Adrenal gland (tissue), 12 donors: Measurements from ENCODE around the gene HDAC10. TPM values are rescaled to one million over a fixed set of nuclear protein-coding genes. Genes with fewer than 3 reads are reported as not detected.

Experiments
- DNase-seq, 7 donors: peaks; one replicate each; pipeline ENCODE4 v3.0.0-alpha.2; 2019 to 2020
- H3K27ac ChIP-seq, 5 donors: fragments of 200-600 bp; sonication (generic) in 4 of 5; 1 replicate in 3 of 5; 2 replicates in 2 of 5; pipeline versions ENCODE4 v1.5.1 to v1.8.0; 2016 to 2020; ENCODE audit warnings: mild to moderate bottlenecking in 1 of 5
- H3K27me3 ChIP-seq: fragments of 200-600 bp; 2 replicates; pipeline ENCODE4 v1.8.0; 2021
- H3K36me3 ChIP-seq, 2 donors: fragments of 200-600 bp; replicated peaks in 1 of 2; 1 replicate in 1 of 2; 2 replicates in 1 of 2; pipeline versions ENCODE4 v1.5.1 to v1.8.0; 2018 to 2022
- H3K4me1 ChIP-seq, 2 donors: fragments of 200-600 bp; replicated peaks in 1 of 2; 1 replicate in 1 of 2; 2 replicates in 1 of 2; pipeline versions ENCODE4 v1.5.1 to v1.8.0; 2018 to 2021
- H3K4me3 ChIP-seq, 4 donors: fragments of 200-600 bp; sonication (generic) in 3 of 4; one replicate each; pipeline ENCODE4 v1.5.1; 2016 to 2018
- H3K9me3 ChIP-seq, 3 donors: fragments of 200-600 bp; sonication (generic) in 1 of 3; replicated peaks in 1 of 3; 1 replicate in 2 of 3; 2 replicates in 1 of 3; pipeline versions ENCODE4 v1.5.1 to v1.8.0; 2016 to 2021
- POLR2A ChIP-seq, 2 donors: fragments of 450-650 bp; IDR thresholded peaks; one replicate each; pipeline ENCODE4 v1.6.1; 2017; ENCODE audit warnings: antibody characterized with exemption in 2 of 2, mild to moderate bottlenecking in 2 of 2, moderate library complexity in 1 of 2
- WGBS, 4 donors: extraction: QIAGEN DNeasy Blood & Tissue Kit in 2 of 4; methylation state at CpG; one replicate each; pipeline versions ENCODE4 v1.1.5 to v1.1.7; 2013 to 2017; 5-methylcytosine and 5-hydroxymethylcytosine counted together
- intact Hi-C, 2 donors: fragments of 100-400 bp; cut with DNase I; formaldehyde crosslinking; loops; one replicate each; pipeline versions ENCODE4 v1.14.1 to v1.15.0; 2022 to 2023
- polyA plus RNA-seq, 3 donors: library from polyadenylated mRNA; stranded (reverse); fragments of 200-250 nt in 2 of 3; fragments of 350-450 nt in 1 of 3; fragmentation: Illumina TruSeq in 1 of 3; extraction: RNeasy Lipid Tissue Mini Kit (QIAGEN cat#74804) in 1 of 3; gene quantifications; one replicate each; pipeline ENCODE4 v1.2.3, GENCODE V29; 2013 to 2014
- total RNA-seq, 9 donors: library from RNA; depleted of rRNA in 4 of 9; stranded (reverse); fragments of >200 nt in 4 of 9; fragments of 120-200 nt in 1 of 9; fragmentation: NEBNext Ultra II Directional in 1 of 9; extraction: Animal tissue kit (Norgen Biotek cat#: 25700) in 1 of 9; gene quantifications; one replicate each; pipeline versions ENCODE4 v1.1.0 to v1.2.4, GENCODE V29; 2013 to 2023
- TF ChIP-seq, protein P1 (sequence below), 6 experiments: fragments of 450-650 bp in 4 of 6; fragments of 200-600 bp in 2 of 6; sonication (generic) in 1 of 6; IDR thresholded peaks; 1 replicate in 5 of 6; 2 replicates in 1 of 6; pipeline versions ENCODE4 v1.5.1 to v1.8.0; 2016 to 2021; ENCODE audit warnings: antibody characterized with exemption in 6 of 6, mild to moderate bottlenecking in 2 of 6, moderate library complexity in 1 of 6
- donor health status: healthy with polysubstance abuse.
- donor health status: Bipolar disorder and iron deficiency.
- donor health status: DM: yes; HTN: yes; CAD: no.
- donor health status: DM: no; HTN: no; CAD: no.
- donor health status: DM: no; HTN: no; CAD: no.
- donor health status: DM: yes; HTN: yes; CAD: no.

Gene HDAC10
- total and polyA plus RNA-seq, 12 donors, result 2.0 to 179 (median 41.5) TPM

DNA sequence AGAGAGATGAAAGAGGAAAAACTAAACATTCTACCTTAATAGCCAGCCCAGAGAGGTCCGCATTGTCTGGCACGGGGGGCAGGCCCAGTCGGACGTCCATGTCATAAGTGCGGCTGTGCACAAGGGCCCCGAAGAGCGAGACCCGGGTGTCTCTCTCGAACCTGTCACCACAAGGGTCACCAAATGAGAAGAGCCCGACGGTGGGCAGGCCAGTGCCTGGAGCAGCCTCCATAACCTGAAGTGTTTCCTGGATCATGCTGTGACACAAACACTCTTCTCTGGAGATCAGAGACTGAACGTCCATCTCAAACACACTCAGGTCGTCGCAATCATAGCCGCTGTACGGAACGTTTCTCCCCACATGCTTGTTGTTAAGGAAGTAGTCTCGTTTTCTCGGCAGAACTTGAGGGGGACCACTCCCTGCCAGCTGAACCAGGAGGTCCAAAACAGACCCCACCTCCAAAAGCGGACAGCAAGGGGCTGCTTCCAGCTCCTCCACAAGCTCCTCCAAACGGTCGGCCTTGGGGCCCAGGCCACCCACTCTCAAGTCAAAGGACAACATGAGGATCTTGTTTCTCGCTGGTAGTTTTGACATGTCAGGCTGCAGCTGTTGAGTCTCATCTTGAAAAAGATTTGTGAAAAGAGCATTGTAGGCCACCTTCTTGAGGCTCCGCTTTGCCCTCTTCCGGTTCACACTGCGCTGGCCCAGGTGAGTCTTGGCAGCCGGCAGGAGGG lies 7.2 kb downstream of the HDAC10 start:
- H3K9me3 ChIP-seq, result no peaks in the 10 kb centered on the region
- no peaks in the 10 kb centered on the region for H3K27me3 ChIP-seq
- intact Hi-C loops, result no loop called here
- WGBS, 4 donors, result 12 to 20% (median 17%) methylated on average over 25 to 27 of the region's 27 CpGs
- TF ChIP-seq POLR2A (IDR thresholded peaks at IDR 0.05), result no peak
- peak overlapping the region in 4 of 5 donors; percentile 87 to 96 (median 92) for H3K27ac ChIP-seq
- peaks cover 0 to 16% of the 10 kb centered on the region in 2 donors for H3K36me3 ChIP-seq
- no peak for DNase-seq
- peaks cover 35 to 44% of the 10 kb centered on the region in 2 donors for H3K4me1 ChIP-seq
- peak overlapping the region; percentile 63 to 95 (median 93) for H3K4me3 ChIP-seq

DNA sequence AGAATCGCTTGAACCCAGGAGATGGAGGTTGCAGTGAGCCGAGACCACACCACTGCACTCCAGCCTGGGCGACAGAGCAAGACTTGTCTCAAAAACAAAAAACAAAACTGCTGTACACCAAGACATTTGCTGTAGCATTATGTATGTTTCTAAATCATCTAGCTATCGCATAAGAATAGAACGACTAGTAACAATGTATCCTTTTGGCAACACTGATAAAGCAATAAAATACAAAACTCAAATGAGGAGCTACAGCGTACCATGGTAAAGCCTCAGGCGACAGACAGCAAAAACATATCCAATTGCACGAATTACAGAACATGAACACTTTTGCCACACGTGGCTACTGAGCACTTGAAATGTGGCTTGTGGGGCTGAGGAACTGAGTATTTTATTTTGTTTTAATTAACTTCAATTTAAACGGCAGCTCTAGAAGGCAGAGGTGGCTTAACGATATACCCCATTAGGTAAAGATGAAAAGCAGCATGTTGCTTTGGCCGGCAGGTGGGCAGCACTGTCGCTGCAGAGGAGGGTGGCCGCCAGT lies 8.6 kb downstream of the HDAC10 start:
- intact Hi-C loops, result no loop called here
- no peak for DNase-seq
- H3K27me3 ChIP-seq, result no peaks in the 10 kb centered on the region
- peak overlapping the region in 1 of 4 donors; percentile 24 for H3K4me3 ChIP-seq
- H3K27ac ChIP-seq, result no peak overlapping the region
- peaks cover 35 to 44% of the 10 kb centered on the region in 2 donors for H3K4me1 ChIP-seq
- H3K9me3 ChIP-seq, result no peaks in the 10 kb centered on the region
- WGBS, 4 donors, result 61 to 67% (median 65%) methylated on average over 13 to 14 of the region's 14 CpGs
- TF ChIP-seq, protein P1, sequence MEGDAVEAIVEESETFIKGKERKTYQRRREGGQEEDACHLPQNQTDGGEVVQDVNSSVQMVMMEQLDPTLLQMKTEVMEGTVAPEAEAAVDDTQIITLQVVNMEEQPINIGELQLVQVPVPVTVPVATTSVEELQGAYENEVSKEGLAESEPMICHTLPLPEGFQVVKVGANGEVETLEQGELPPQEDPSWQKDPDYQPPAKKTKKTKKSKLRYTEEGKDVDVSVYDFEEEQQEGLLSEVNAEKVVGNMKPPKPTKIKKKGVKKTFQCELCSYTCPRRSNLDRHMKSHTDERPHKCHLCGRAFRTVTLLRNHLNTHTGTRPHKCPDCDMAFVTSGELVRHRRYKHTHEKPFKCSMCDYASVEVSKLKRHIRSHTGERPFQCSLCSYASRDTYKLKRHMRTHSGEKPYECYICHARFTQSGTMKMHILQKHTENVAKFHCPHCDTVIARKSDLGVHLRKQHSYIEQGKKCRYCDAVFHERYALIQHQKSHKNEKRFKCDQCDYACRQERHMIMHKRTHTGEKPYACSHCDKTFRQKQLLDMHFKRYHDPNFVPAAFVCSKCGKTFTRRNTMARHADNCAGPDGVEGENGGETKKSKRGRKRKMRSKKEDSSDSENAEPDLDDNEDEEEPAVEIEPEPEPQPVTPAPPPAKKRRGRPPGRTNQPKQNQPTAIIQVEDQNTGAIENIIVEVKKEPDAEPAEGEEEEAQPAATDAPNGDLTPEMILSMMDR (IDR thresholded peaks at IDR 0.05), result no peak
- no peak for TF ChIP-seq POLR2A (IDR thresholded peaks at IDR 0.05)
- peaks cover 0 to 20% of the 10 kb centered on the region in 2 donors for H3K36me3 ChIP-seq

DNA sequence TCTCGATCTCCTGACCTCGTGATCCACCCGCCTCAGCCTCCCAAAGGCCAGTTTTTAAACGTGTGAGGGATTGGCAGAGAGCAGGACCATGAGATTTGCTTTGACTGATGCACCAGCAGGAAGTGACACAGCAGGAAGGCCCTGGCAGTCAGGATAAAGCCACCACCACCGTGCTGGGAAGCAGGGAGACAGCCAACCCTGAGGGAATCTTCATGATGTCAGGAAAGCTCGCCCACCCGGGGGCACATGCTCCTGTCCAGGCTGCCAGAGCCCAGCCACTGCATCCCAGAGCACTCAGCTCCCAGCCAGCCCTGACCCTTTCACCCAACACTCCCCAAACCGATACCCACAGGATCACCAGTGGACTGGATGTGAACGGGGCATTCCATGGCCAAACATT lies 12.3 kb downstream of the HDAC10 start:
- no peak for DNase-seq
- TF ChIP-seq, protein P1 (IDR thresholded peaks at IDR 0.05), result no peak
- TF ChIP-seq POLR2A (IDR thresholded peaks at IDR 0.05), result no peak
- no peak overlapping the region for H3K27ac ChIP-seq
- intact Hi-C loops, result no loop called here
- WGBS, 4 donors, result 77 to 85% (median 84%) methylated on average over 7 to 9 of the region's 9 CpGs
- H3K4me3 ChIP-seq, result no peak overlapping the region
- H3K36me3 ChIP-seq, result peaks cover 0 to 16% of the 10 kb centered on the region in 2 donors
- H3K4me1 ChIP-seq, result peaks cover 23 to 30% of the 10 kb centered on the region in 2 donors
- H3K9me3 ChIP-seq, result no peaks in the 10 kb centered on the region
- no peaks in the 10 kb centered on the region for H3K27me3 ChIP-seq

DNA sequence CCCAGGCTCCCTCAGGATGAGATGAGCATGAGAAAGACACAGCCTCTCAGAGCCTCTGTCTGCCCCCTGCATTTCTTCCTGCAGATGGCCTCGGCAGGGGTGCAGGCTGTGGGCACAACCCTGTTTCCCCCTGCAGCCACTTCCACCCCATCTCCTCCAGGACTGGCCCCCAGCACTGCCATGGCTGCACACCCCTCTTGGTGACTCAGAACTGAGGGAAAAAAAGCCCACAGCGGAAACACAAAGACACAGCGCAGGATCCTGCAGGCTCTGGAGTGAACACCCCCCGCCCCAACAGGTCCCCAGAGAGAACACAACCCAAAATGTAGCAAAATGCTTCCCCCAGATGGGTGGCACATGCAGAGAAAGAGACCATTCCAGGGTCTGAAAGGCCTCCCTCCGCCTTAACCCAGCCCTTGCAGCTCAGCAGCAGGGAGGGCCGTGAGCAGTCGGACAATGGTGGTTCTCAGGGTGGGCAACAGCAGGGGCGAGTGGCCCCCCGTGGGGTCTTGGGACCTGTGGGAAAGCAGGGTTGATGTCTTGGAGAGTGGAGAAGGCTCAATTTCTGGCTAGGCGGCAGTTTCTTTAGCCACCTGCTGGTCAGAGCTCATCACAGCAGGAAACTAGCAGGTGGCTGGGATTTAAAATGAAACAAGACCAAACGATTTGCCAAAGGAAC lies 14.2 kb downstream of the HDAC10 start:
- Histone ChIP-seq H3K4me1 (peaks cover 8 to 11% of the 10 kb centered on the region in 2 donors), H3K27me3 (no peaks in the 10 kb centered on the region), H3K9me3 (no peaks in the 10 kb centered on the region), H3K36me3 (peaks cover 0 to 29% of the 10 kb centered on the region in 2 donors), H3K27ac (no peak overlapping the region), H3K4me3 (no peak overlapping the region)
- TF ChIP-seq, protein P1 (IDR thresholded peaks at IDR 0.05), result peak in 2 of 6 experiments; percentile 13 to 29
- no peak for TF ChIP-seq POLR2A (IDR thresholded peaks at IDR 0.05)
- DNase-seq, result no peak
- WGBS, 4 donors, result 69 to 91% (median 77%) methylated on average over 5 to 11 of the region's 11 CpGs
- intact Hi-C loops, result no loop called here
